Measurements from ENCODE around the gene KIAA1217. TPM values are rescaled to one million over a fixed set of nuclear protein-coding genes. Genes with fewer than 3 reads are reported as not detected.

The KIAA1217 gene
- total and polyA plus RNA-seq, 12 donors: 6.9 to 49.5 (median 38.4) TPM

GRCh38 chr10:24493165-24493564 is 284.2 kb downstream of the KIAA1217 start:
- no peak overlapping the region for H3K27ac ChIP-seq
- 60 to 61% methylated on average over 4 of the region's 4 CpGs for WGBS, 2 donors
- H3K36me3 ChIP-seq: peaks cover 0 to 49% (median 5%) of the 10 kb centered on the region in 9 donors
- H3K9me3 ChIP-seq: no peaks in the 10 kb centered on the region
- no peak for DNase-seq
- no peaks in the 10 kb centered on the region for H3K27me3 ChIP-seq
- no peak for TF ChIP-seq CTCF (IDR thresholded peaks at IDR 0.05)
- intact Hi-C loops (cut with DNase I): no loop called here
- no peak overlapping the region for H3K4me3 ChIP-seq
- peaks cover 0 to 15% (median 0%) of the 10 kb centered on the region in 9 donors for H3K4me1 ChIP-seq
- no peak for ATAC-seq

- Histone ChIP-seq H3K27me3 (no peaks in the 10 kb centered on the region), H3K36me3 (peaks cover 0 to 58% (median 5%) of the 10 kb centered on the region in 9 donors), H3K27ac (no peak overlapping the region), H3K4me3 (no peak overlapping the region), H3K9me3 (no peaks in the 10 kb centered on the region), H3K4me1 (peaks cover 0 to 15% (median 0%) of the 10 kb centered on the region in 9 donors)
- no peak for TF ChIP-seq CTCF (IDR thresholded peaks at IDR 0.05)
- DNase-seq (no peak), ATAC-seq (no peak)
- intact Hi-C loops (cut with DNase I): no loop called here
- WGBS, 2 donors: 93 to 94% methylated on average over 8 of the region's 8 CpGs
Measured at GRCh38 chr10:24494236-24494635, 285.3 kb downstream of the KIAA1217 start.

- Histone ChIP-seq H3K9me3 (no peaks in the 10 kb centered on the region), H3K4me1 (peaks cover 0 to 15% (median 0%) of the 10 kb centered on the region in 9 donors), H3K27me3 (no peaks in the 10 kb centered on the region), H3K36me3 (peaks cover 0 to 60% (median 5%) of the 10 kb centered on the region in 9 donors), H3K4me3 (no peak overlapping the region), H3K27ac (no peak overlapping the region)
- intact Hi-C loops (cut with DNase I): no loop called here
- 97 to 98% methylated on average over 6 of the region's 6 CpGs for WGBS, 2 donors
- no peak for DNase-seq
- ATAC-seq: no peak
- no peak for TF ChIP-seq CTCF (IDR thresholded peaks at IDR 0.05)
Measured at GRCh38 chr10:24494777-24495176, 285.8 kb downstream of the KIAA1217 start.

DNA sequence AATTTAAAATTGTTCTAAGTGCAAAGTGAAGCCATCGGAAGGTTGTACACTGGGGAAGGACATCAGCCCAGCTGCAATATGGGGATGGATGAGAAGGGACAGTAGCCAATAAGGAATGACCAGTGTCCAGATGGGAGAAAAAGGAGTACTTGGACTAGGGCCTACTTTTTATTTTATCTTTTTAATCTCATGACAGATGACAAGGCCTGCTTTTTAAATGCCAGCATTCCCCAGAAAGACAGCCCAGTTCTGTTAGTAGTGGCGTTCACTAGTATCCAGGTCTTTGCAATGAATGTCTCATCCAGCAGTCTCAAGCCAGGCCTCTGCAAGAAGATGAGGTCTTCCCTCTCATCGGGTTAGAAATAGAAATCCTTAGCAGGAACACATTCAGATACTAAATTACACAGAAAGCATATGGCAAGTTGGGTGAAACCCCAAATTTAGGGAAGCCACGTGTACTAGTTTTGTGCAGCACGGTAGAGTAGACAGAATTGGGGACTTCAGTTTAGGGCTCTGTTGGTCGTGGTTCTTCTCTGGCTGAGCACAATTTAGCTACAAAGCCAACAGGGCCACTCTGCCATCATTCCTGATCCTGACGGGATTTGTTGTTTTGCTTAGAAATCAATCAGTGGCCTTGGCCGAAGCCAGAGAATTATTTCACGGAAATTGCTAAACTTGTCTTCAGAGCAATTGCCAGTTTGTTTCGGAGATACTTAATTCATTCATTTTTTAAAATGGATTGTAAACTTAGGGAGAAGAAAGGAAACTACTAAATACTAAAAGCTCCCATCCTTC is 286.9 kb downstream of the KIAA1217 start:
- H3K36me3 ChIP-seq: peaks cover 0 to 61% (median 5%) of the 10 kb centered on the region in 9 donors
- H3K4me1 ChIP-seq: peaks cover 0 to 15% (median 0%) of the 10 kb centered on the region in 9 donors
- DNase-seq (no peak), ATAC-seq (no peak)
- no peaks in the 10 kb centered on the region for H3K27me3 ChIP-seq
- TF ChIP-seq CTCF (IDR thresholded peaks at IDR 0.05): no peak
- H3K27ac ChIP-seq: no peak overlapping the region
- H3K4me3 ChIP-seq: no peak overlapping the region
- H3K9me3 ChIP-seq: no peaks in the 10 kb centered on the region
- intact Hi-C loops (cut with DNase I): no loop called here
- WGBS, 2 donors: 91 to 92% methylated on average over 10 of the region's 10 CpGs

Data from heart right ventricle (tissue), 16 donors.